ENCODE measurements around the gene LEKR1.

- no peak for TF ChIP-seq CTCF (IDR thresholded peaks at IDR 0.05; ENCODE audit: extremely low read depth in 1 of 2, insufficient read depth in 1 of 2, low read depth in 1 of 2, low read length in 2 of 2)
- TF ChIP-seq POLR2A (IDR thresholded peaks at IDR 0.05; ENCODE audit: low read depth, low read length), result no peak
- no peak for TF ChIP-seq FOS (IDR thresholded peaks at IDR 0.05; ENCODE audit: borderline replicate concordance, insufficient read depth, low read length)
- no peak for TF ChIP-seq MYC (IDR thresholded peaks at IDR 0.05; ENCODE audit: low read depth, low read length)
These were observed 260.1 kb downstream of the LEKR1 start for GRCh38 chr3:157086060-157086750.

Data from endothelial cell of umbilical vein (primary cell).